GM19324 (cell line): ENCODE results near the gene DOK6.
A peak's percentile ranks its signal among the peaks of the same experiment; 100 is the strongest.

Source experiments
- ATAC-seq: cut with Tn5 transposase; IDR thresholded peaks from one replicate; pipeline ENCODE4 v1.9.1; 2021; ENCODE audit warnings: mild to moderate bottlenecking, moderate library complexity; ENCODE audit not compliant: unreplicated experiment, low FRiP score

DOK6 gene

GRCh38 chr18:69674966-69675365, 274.3 kb downstream of the DOK6 start:
- no peak for ATAC-seq

DNA sequence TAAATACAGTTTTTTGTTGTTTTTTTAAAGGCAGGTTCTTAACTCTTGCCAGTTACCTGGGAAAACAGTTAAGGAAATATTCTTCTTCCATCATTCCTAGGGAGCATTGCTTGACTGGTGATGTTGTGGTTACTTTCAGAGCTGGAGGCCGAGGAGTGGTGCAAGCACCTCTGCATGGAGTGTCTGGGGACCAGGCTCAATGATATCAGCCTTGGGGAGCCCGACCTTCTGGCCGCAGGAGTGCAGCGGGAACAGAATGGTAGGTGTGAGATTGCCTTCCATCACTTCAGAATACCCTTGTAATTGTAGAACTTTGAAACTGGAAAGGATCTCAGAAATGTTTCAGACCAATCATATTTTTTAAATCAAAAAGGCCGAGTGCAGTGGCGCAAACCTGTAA, 276.9 kb downstream of the DOK6 start:
- no peak for ATAC-seq

DNA sequence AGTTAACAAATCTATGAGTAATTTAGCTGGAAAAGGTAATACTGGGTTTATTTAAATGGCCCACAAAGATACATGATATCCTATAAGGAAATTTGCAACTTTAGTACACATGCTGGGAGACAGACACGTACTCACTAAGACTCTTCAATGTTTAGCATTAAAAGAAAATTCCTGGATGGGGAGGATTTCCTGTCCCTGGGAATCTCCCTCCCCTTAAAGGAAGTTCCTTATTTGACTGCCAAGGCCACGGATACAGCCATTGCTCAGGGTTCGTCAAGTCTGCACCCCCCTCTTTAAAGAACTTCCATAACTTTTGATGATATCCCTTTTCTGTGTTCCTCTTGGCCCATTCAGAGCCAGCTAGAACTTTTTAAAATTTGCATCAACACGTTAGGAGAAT, 279.4 kb downstream of the DOK6 start:
- no peak for ATAC-seq

DNA sequence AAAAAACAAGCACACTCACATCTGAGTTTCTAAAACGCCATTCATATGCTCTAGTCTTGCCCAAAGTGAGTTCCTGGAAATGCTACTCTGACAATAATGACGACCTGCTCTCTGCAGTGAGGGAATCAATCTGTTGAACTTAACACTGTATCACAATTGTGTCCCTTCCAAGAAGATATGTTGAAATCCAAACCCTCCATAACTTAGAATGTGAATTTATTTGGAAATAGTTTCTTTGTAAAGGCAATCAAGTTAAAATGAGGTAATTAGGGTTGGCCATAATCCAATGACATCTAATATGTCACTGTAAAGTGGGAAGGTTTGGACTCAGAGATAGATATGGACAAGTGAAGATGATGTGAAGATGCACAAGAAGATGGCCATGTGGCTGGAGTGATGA, 282.5 kb downstream of the DOK6 start:
- ATAC-seq = no peak

GRCh38 chr18:69684789-69685188, 284.1 kb downstream of the DOK6 start:
- ATAC-seq = no peak

- ATAC-seq = no peak
Measured at GRCh38 chr18:69686861-69687260, 286.2 kb downstream of the DOK6 start.

DNA sequence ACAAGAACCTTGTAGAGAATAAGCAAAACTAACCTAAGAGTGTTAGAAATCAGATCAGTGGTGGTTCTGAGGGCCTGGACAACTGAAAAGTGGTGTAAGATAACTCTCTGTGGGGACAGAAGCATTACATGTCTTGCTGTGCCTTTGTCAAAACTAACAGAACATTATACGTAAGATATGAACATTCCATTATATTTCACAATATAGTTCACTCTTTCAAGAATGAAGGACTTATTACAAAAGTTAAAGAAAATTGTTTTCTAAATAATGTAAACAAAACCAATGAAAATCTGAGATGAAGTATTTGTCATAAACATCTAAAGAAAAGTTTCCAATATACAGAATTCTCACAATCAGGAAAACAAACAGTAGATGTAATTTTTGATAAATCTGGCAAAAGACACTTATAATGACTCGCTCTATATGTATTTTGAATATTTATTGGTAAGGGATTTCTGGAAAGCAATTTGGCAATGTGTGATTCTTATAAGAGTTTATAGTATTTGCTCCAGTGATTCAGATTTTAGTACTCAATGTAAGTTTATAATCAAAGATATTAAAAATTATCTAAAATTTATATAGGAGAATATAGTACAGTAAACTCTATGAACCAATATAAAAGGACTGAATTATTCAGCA, 288.6 kb downstream of the DOK6 start:
- no peak for ATAC-seq

GRCh38 chr18:69691008-69691760, 290.5 kb downstream of the DOK6 start:
- peak; percentile 63 for ATAC-seq

GRCh38 chr18:69697069-69697468, 296.4 kb downstream of the DOK6 start:
- no peak for ATAC-seq

DNA sequence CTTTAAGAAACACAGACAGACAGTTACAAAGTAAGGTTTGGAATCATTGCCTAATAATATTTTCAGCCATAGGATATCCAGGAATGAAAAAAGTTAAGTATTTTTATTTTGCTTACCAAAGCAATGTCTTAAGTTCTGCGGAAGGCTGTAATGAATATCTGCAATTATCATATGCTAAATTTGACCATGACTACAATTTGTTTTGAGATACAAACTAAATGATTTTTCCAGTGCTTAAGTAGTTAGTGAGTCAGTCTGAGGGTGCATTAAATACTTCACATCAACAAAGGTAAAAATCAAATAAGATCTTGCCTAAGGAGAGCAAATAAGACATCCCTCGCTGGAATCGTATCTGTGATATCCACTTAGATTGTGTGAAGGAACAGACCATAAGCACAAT, 297.0 kb downstream of the DOK6 start:
- ATAC-seq = no peak

- ATAC-seq = no peak
Measured at GRCh38 chr18:69701305-69701704, 300.6 kb downstream of the DOK6 start.

- ATAC-seq = no peak
Measured at GRCh38 chr18:69703461-69703860, 302.8 kb downstream of the DOK6 start.

DNA sequence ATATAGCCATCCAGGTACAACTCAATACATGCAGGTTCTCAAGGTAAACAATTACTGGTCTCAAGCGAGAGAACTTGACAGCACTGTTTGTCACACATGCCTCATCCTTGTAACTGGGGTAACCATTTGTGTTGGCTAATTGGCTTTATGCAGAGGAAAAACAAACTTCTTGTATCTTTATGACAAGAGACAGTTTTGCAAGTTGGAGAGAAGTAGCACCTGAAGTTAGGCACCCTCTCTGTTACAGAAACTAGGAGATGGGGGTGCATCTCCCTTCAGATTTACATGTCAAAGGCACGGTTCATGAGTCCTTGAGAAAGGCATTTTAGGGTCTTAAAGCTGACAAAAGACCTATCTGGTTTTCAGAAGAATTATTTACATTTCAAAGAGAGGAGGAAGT, 305.3 kb downstream of the DOK6 start:
- ATAC-seq = no peak

GRCh38 chr18:69708844-69709243, 308.2 kb downstream of the DOK6 start:
- ATAC-seq = no peak

GRCh38 chr18:69715191-69715795, 314.6 kb downstream of the DOK6 start:
- no peak for ATAC-seq

DNA sequence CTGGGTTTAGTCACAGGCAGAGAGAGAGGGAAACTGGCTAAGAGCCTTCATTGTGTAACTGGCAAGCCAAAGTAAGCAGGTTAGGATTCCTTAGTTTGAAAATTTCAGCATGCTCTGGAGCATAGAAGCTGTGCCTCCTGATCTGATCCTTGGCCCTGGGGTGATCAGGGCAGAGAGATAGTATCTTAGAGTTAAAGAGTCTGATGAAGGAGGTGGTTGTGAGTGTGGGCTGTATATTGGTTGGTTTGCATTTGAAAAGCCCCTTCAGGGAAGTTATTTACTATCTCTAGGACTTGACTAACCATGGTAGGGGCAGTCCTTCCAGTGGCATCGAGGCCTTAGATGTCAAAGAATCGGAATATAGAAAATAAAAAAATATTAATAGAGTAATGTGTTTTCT, 316.9 kb downstream of the DOK6 start:
- no peak for ATAC-seq

GRCh38 chr18:69718912-69719547, 318.3 kb downstream of the DOK6 start:
- no peak for ATAC-seq

DNA sequence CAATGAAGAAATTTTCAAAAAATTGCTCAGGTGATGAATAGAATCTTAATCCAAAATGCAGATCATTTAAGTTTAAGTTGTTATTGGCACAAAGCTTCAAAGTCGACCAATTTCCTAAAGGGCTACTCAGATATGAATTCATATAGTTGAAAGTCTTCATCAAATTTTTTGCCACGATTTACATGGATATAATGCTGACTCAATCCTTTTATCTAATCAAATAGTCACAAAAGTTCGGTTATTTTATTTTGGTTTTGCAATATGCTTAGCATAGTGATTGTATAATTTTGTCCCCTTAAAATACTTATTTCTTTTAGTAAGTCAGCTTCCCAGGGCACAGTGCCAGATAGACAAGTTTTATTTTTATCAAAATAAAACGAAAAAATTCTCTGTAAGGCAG, 319.7 kb downstream of the DOK6 start:
- ATAC-seq = no peak

- ATAC-seq = no peak
Measured at GRCh38 chr18:69723434-69723833, 322.7 kb downstream of the DOK6 start.

GRCh38 chr18:69725009-69725408, 324.3 kb downstream of the DOK6 start:
- no peak for ATAC-seq

GRCh38 chr18:69725855-69726508, 325.3 kb downstream of the DOK6 start:
- no peak for ATAC-seq
